ENCODE results near the gene PPFIBP1.

PPFIBP1 gene

GRCh38 chr12:27513155-27513824 lies 10.7 kb upstream of the PPFIBP1 start:
- no peak for DNase-seq (ENCODE audit: low read depth in 2 of 2)

GRCh38 chr12:27515671-27516070 lies 8.3 kb upstream of the PPFIBP1 start:
- DNase-seq (ENCODE audit: low read depth in 2 of 2), result no peak

- DNase-seq (ENCODE audit: low read depth in 2 of 2), result no peak
Measured at GRCh38 chr12:27516625-27517024, 7.4 kb upstream of the PPFIBP1 start.

- DNase-seq (ENCODE audit: low read depth in 2 of 2), result no peak
Measured at GRCh38 chr12:27517546-27517945, 6.5 kb upstream of the PPFIBP1 start.

- no peak for DNase-seq (ENCODE audit: low read depth in 2 of 2)
Measured at GRCh38 chr12:27517961-27518665, 5.9 kb upstream of the PPFIBP1 start.

GRCh38 chr12:27521066-27521465 lies 2.9 kb upstream of the PPFIBP1 start:
- DNase-seq (ENCODE audit: low read depth in 2 of 2), result no peak

GRCh38 chr12:27521981-27522380 lies 2.0 kb upstream of the PPFIBP1 start:
- DNase-seq (ENCODE audit: low read depth in 2 of 2), result no peak

- no peak for DNase-seq (ENCODE audit: low read depth in 2 of 2)
Measured at GRCh38 chr12:27523305-27523641, 733 bp upstream of the PPFIBP1 start.

GRCh38 chr12:27524494-27524835 lies 459 bp downstream of the PPFIBP1 start:
- DNase-seq (ENCODE audit: low read depth in 2 of 2), result no peak

GRCh38 chr12:27524839-27525753 lies 1.1 kb downstream of the PPFIBP1 start:
- no peak for DNase-seq (ENCODE audit: low read depth in 2 of 2)

- DNase-seq (ENCODE audit: low read depth in 2 of 2), result no peak
Measured at GRCh38 chr12:27527512-27527911, 3.5 kb downstream of the PPFIBP1 start.

GRCh38 chr12:27528788-27529187 lies 4.8 kb downstream of the PPFIBP1 start:
- DNase-seq (ENCODE audit: low read depth in 2 of 2), result no peak

- no peak for DNase-seq (ENCODE audit: low read depth in 2 of 2)
Measured at GRCh38 chr12:27530157-27530922, 6.3 kb downstream of the PPFIBP1 start.

GRCh38 chr12:27531896-27532295 lies 7.9 kb downstream of the PPFIBP1 start:
- no peak for DNase-seq (ENCODE audit: low read depth in 2 of 2)

- DNase-seq (ENCODE audit: low read depth in 2 of 2), result peak in 1 of 2 donors; percentile 10
Measured at GRCh38 chr12:27534060-27534764, 10.2 kb downstream of the PPFIBP1 start.

- DNase-seq (ENCODE audit: low read depth in 2 of 2), result no peak
Measured at GRCh38 chr12:27534765-27535161, 10.8 kb downstream of the PPFIBP1 start.

GRCh38 chr12:27535318-27535717 lies 11.3 kb downstream of the PPFIBP1 start:
- DNase-seq (ENCODE audit: low read depth in 2 of 2), result no peak

- no peak for DNase-seq (ENCODE audit: low read depth in 2 of 2)
Measured at GRCh38 chr12:27537855-27538675, 14.1 kb downstream of the PPFIBP1 start.

- no peak for DNase-seq (ENCODE audit: low read depth in 2 of 2)
Measured at GRCh38 chr12:27539191-27539631, 15.2 kb downstream of the PPFIBP1 start.

- no peak for DNase-seq (ENCODE audit: low read depth in 2 of 2)
Measured at GRCh38 chr12:27541031-27541719, 17.2 kb downstream of the PPFIBP1 start.
